ENCODE data around the gene GSTT4.
"Not testable (repeated sequence)": the region's sequence is repeated elsewhere in the genome, so short reads cannot be mapped to it uniquely, and the experiment has no call there.

DNA sequence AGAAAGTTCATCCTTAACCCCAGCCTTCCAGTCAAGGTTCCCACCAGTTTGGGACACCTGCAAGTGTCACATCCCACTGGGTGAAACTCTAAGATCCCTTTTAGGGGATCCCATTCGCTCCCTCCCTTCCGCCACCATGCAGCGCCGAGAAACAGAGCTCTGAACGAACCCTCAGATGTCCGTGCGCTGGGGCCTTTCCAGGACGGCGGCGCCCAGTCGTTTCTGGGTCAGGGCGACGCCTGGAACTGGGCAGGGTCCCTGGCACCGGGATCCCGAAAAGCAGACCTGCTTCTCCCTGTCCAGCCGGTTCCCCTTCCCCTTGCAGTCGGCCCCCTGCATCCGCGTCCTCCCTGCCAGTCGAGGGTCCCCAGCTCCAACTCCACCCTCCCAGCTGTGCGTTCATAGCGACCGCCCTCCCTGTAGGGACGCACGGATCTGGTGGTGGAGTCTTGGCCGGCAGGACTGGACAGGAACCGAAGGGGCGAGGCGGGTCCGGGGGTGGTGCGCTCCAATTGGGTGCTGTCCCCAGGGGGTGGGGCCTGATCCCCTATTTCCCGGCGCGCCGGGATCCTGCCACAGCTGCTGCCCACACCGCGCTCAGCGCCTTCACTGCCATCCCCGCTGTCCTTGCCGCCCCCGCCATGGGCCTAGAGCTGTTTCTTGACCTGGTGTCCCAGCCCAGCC lies 25.6 kb downstream of the GSTT4 start, which contains the start of gene GSTT2:
- TF ChIP-seq, protein P1, sequence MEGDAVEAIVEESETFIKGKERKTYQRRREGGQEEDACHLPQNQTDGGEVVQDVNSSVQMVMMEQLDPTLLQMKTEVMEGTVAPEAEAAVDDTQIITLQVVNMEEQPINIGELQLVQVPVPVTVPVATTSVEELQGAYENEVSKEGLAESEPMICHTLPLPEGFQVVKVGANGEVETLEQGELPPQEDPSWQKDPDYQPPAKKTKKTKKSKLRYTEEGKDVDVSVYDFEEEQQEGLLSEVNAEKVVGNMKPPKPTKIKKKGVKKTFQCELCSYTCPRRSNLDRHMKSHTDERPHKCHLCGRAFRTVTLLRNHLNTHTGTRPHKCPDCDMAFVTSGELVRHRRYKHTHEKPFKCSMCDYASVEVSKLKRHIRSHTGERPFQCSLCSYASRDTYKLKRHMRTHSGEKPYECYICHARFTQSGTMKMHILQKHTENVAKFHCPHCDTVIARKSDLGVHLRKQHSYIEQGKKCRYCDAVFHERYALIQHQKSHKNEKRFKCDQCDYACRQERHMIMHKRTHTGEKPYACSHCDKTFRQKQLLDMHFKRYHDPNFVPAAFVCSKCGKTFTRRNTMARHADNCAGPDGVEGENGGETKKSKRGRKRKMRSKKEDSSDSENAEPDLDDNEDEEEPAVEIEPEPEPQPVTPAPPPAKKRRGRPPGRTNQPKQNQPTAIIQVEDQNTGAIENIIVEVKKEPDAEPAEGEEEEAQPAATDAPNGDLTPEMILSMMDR (IDR thresholded peaks at IDR 0.05; ENCODE audit: low read depth, low read length, poor library complexity, severe bottlenecking) = not testable (repeated sequence)
- TF ChIP-seq EZH2phosphoT487 (IDR thresholded peaks at IDR 0.05; ENCODE audit: borderline replicate concordance, low read length) = not testable (repeated sequence)
